GM13976 (cell line): Measurements from ENCODE around the gene ITGB1.
"Not testable (repeated sequence)": the region's sequence is repeated elsewhere in the genome, so short reads cannot be mapped to it uniquely, and the experiment has no call there.

Source experiments
- DNase-seq: peaks from one replicate; pipeline ENCODE4 v3.0.0; 2012; ENCODE audit warnings: low spot score
- CTCF ChIP-seq: IDR thresholded peaks from 2 replicates; pipeline ENCODE4 v1.5.1; 2012; ENCODE audit warnings: borderline replicate concordance, mild to moderate bottlenecking; ENCODE audit not compliant: insufficient read depth; ENCODE audit errors: extremely low read depth, missing control alignments, control extremely low read depth
- in situ Hi-C: fragments of 300-500 bp; cut with MboI; formaldehyde crosslinking; loops from one replicate; pipeline ENCODE4 v1.12.0; 2022; ENCODE audit warnings: low sequenced_read_pairs, mixed read lengths, inconsistent platforms; ENCODE audit not compliant: unreplicated experiment

The ITGB1 gene

DNA sequence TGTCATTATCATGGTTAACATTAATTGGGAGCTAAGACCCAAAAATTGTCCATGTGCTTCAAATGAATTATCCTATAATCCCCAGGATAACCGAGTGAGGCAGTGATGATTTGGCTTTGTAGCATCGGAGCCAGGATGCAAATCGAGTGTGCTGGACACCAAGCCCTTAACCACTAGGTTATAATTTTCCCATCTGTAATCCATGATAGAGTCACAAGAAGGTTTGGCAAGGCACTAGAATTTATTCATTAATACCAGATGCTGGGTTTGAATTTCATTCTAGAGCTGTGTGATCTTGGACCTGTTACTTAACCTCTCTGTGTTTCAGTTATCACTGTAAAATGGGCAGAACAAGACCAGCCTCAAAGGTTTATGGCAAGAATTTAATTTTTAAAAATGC is 21.0 kb upstream of the ITGB1 start:
- DNase-seq: no peak
- TF ChIP-seq CTCF: no peak
- in situ Hi-C loops: no loop called here

DNA sequence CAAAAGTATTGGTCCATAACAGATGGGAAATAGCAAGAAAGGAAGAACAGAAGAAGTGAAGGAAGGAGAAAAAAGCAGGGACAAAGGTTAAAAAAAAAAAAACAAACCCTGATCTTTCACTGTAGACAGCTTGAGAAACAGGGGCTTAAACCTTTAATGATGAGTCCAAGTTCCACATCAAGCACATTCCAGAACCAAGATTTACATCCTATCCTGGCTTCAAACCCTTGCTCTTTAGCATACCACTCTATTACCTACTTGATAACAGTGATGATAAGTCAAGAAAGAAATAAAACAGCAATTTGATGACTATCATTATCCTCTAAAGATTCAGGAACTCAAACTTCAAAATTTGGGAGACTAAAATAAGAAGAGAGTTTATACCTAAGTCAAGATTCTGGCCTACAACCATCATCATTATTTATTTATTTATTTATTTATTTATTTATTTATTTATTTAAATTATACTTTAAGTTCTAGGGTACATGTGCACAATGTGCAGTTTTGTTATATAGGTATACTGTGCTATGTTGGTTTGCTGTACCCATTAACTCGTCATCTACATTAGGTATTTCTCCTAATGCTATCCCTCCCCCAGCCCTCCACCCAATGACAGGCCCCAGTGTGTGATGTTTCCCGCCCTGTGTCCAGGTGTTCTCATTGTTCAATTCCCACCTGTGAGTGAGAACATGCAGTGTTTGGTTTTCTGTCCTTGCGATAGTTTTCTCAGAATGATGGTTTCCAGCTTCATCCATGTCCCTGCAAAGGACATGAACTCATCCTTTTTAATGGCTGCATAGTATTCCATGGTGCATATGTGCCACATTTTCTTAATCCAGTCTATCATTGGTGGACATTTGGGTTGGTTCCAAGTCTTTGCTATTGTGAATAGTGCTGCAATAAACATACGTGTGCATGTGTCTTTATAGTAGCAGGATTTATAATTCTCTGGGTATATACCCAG is 20.1 kb upstream of the ITGB1 start:
- in situ Hi-C loops, DNase-seq: not testable (repeated sequence)

GRCh38 chr10:32976338-32976737 is 18.3 kb upstream of the ITGB1 start:
- in situ Hi-C loops: no loop called here
- no peak for DNase-seq
- TF ChIP-seq CTCF: no peak

GRCh38 chr10:32972929-32973328 is 14.9 kb upstream of the ITGB1 start:
- in situ Hi-C loops: no loop called here
- no peak for TF ChIP-seq CTCF
- no peak for DNase-seq

- in situ Hi-C loops: no loop called here
- TF ChIP-seq CTCF: no peak
- no peak for DNase-seq
Observed at GRCh38 chr10:32972460-32972859, 14.4 kb upstream of the ITGB1 start.

- in situ Hi-C loops: no loop called here
- no peak for DNase-seq
Observed at GRCh38 chr10:32971536-32972091, 13.6 kb upstream of the ITGB1 start.

More at GRCh38 chr10:32971536-32972091, 13.6 kb upstream of the ITGB1 start:
- TF ChIP-seq CTCF: no peak
